Retinal pigment epithelial cell (primary cell): Measurements from ENCODE around the gene TMEM185B.

ENCODE experiments used
- DNase-seq: peaks from one replicate; pipeline ENCODE4 v3.0.0-alpha.2; 2010; ENCODE audit warnings: low read depth
- H3K4me3 ChIP-seq: 2 replicates; pipeline ENCODE4 v1.5.1; 2011; ENCODE audit warnings: mild to moderate bottlenecking, low read length, control low read depth, moderate library complexity
- CTCF ChIP-seq: conservative IDR thresholded peaks from 2 replicates; pipeline ENCODE4 v1.5.1; 2011; ENCODE audit warnings: low read depth, low read length, control low read depth, inconsistent platforms

The TMEM185B gene

GRCh38 chr2:120223034-120223912 is at the start of gene TMEM185B:
TSS of gene TMEM185B (minus strand) at chr2:120223400. CDS start at chr2:120222976, 424 bp downstream.
- no peak for DNase-seq
- peak; percentile 44 for TF ChIP-seq CTCF
- peak within 1 kb of the TSS; percentile 56 for H3K4me3 ChIP-seq

GRCh38 chr2:120271711-120272379 is 48.6 kb upstream of the TMEM185B start:
- no peak overlapping the region for H3K4me3 ChIP-seq
- no peak for TF ChIP-seq CTCF
- no peak for DNase-seq

- TF ChIP-seq CTCF, result no peak
- no peak overlapping the region for H3K4me3 ChIP-seq
- no peak for DNase-seq
Measured at GRCh38 chr2:120269816-120270215, 46.6 kb upstream of the TMEM185B start.

- no peak for DNase-seq
- no peak overlapping the region for H3K4me3 ChIP-seq
- no peak for TF ChIP-seq CTCF
Measured at GRCh38 chr2:120269076-120269744, 46.0 kb upstream of the TMEM185B start.

- no peak for TF ChIP-seq CTCF
- no peak for DNase-seq
Measured at GRCh38 chr2:120267348-120267747, 44.1 kb upstream of the TMEM185B start.

GRCh38 chr2:120265006-120265405 is 41.8 kb upstream of the TMEM185B start:
- no peak for DNase-seq
- H3K4me3 ChIP-seq, result no peak overlapping the region
- TF ChIP-seq CTCF, result no peak

More at GRCh38 chr2:120267348-120267747, 44.1 kb upstream of the TMEM185B start:
- H3K4me3 ChIP-seq, result no peak overlapping the region
